Measurements from ENCODE around the gene FOXP4.

FOXP4 gene

GRCh38 chr6:41650120-41650519, 103.9 kb downstream of the FOXP4 start:
- no peak for DNase-seq

GRCh38 chr6:41651246-41651961, 105.2 kb downstream of the FOXP4 start:
- DNase-seq, result no peak
